ENCODE results near the gene FARP1. TPM values are rescaled to one million over a fixed set of nuclear protein-coding genes. Genes with fewer than 3 reads are reported as not detected.

The FARP1 gene
- total and polyA plus RNA-seq, 3 experiments from 2014 or later = 0.16 to 0.27 (median 0.26) TPM

DNA sequence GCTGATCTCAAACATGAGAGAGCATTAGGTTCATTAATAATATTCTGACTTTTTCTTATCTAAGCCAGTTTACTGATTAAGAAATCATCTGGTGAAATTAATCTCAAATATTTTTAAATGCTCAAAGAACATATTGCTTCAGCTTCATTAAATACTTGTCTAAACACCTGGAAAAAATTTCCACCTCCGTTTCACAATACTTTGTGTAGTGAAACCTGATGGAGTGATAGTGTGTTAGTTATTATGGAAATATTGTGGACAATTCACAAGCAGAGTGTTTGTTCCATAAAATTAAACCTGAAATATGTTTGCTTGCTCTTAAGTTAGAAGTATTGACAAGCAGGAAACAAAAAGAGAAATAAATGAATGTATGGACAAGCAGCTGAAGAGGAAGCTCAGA lies 91.5 kb downstream of the FARP1 start:
- H3K27ac ChIP-seq (ENCODE audit: low read depth, low read length) = no peak overlapping the region
- no peaks in the 10 kb centered on the region for H3K36me3 Mint-ChIP-seq
- DNase-seq = no peak
- H3K4me1 Mint-ChIP-seq = no peaks in the 10 kb centered on the region
- no peak overlapping the region for H3K4me3 ChIP-seq (ENCODE audit: low read length)
- H3K4me1 ChIP-seq (ENCODE audit: insufficient read depth, low read length) = no peaks in the 10 kb centered on the region
- no peak overlapping the region for H3K4me3 Mint-ChIP-seq
- H3K36me3 ChIP-seq (ENCODE audit: insufficient read depth, low read length) = no peaks in the 10 kb centered on the region
- peaks cover 1 to 6% of the 10 kb centered on the region in 2 donors for H3K27me3 Mint-ChIP-seq
- no peak overlapping the region for H3K27ac Mint-ChIP-seq
- CTCF ChIA-PET = no interaction called here
- no peaks in the 10 kb centered on the region for H3K9me3 ChIP-seq (ENCODE audit: low read length)
- POLR2A ChIA-PET = no interaction called here
- H3K9me3 Mint-ChIP-seq = peaks cover 0 to 3% (median 0%) of the 10 kb centered on the region in 5 donors
- no peaks in the 10 kb centered on the region for H3K27me3 ChIP-seq (ENCODE audit: insufficient read depth, low read length, poor library complexity, severe bottlenecking)

DNA sequence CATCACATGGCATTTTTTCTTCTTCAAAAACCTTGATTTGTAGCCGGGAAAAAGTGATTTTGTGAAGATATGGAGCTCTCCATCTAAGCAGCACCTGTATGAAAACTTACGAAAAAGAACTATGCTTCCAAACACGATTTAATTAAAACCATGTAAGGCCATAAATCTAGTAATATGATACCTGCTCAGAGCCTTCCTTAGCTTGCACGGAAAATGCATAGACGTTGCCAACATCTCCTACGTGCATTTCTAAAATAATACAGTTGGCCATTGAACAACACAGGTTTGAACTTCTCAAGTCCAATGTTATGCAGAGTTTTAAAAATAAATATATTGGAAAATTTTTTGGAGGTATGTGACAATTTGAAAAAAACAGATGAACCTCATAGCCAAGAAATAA lies 93.3 kb downstream of the FARP1 start:
- no peak for DNase-seq
- Mint-ChIP-seq H3K36me3 (no peaks in the 10 kb centered on the region), H3K4me1 (no peaks in the 10 kb centered on the region), H3K9me3 (no peaks in the 10 kb centered on the region), H3K27ac (no peak overlapping the region), H3K27me3 (peaks cover 1 to 6% of the 10 kb centered on the region in 2 donors), H3K4me3 (no peak overlapping the region)
- H3K27ac ChIP-seq (ENCODE audit: low read depth, low read length) = no peak overlapping the region
- H3K36me3 ChIP-seq (ENCODE audit: insufficient read depth, low read length) = no peaks in the 10 kb centered on the region
- POLR2A ChIA-PET = no interaction called here
- no peaks in the 10 kb centered on the region for H3K27me3 ChIP-seq (ENCODE audit: insufficient read depth, low read length, poor library complexity, severe bottlenecking)
- no peaks in the 10 kb centered on the region for H3K9me3 ChIP-seq (ENCODE audit: low read length)
- no peak overlapping the region for H3K4me3 ChIP-seq (ENCODE audit: low read length)
- CTCF ChIA-PET = no interaction called here
- no peaks in the 10 kb centered on the region for H3K4me1 ChIP-seq (ENCODE audit: insufficient read depth, low read length)

GRCh38 chr13:98237331-98237730 lies 94.4 kb downstream of the FARP1 start:
- Histone ChIP-seq H3K27ac (ENCODE audit: low read depth, low read length) (no peak overlapping the region), H3K9me3 (ENCODE audit: low read length) (no peaks in the 10 kb centered on the region), H3K4me3 (ENCODE audit: low read length) (no peak overlapping the region), H3K4me1 (ENCODE audit: insufficient read depth, low read length) (no peaks in the 10 kb centered on the region), H3K27me3 (ENCODE audit: insufficient read depth, low read length, poor library complexity, severe bottlenecking) (no peaks in the 10 kb centered on the region), H3K36me3 (ENCODE audit: insufficient read depth, low read length) (no peaks in the 10 kb centered on the region)
- ChIA-PET CTCF (no interaction called here), POLR2A (no interaction called here)
- no peaks in the 10 kb centered on the region for H3K36me3 Mint-ChIP-seq
- H3K27ac Mint-ChIP-seq = no peak overlapping the region
- no peaks in the 10 kb centered on the region for H3K9me3 Mint-ChIP-seq
- H3K27me3 Mint-ChIP-seq = peaks cover 1 to 6% of the 10 kb centered on the region in 2 donors
- no peak overlapping the region for H3K4me3 Mint-ChIP-seq
- H3K4me1 Mint-ChIP-seq = no peaks in the 10 kb centered on the region
- DNase-seq = no peak

- no peaks in the 10 kb centered on the region for H3K4me1 Mint-ChIP-seq
- Histone ChIP-seq H3K4me3 (ENCODE audit: low read length) (no peak overlapping the region), H3K36me3 (ENCODE audit: insufficient read depth, low read length) (no peaks in the 10 kb centered on the region), H3K27me3 (ENCODE audit: insufficient read depth, low read length, poor library complexity, severe bottlenecking) (no peaks in the 10 kb centered on the region), H3K4me1 (ENCODE audit: insufficient read depth, low read length) (no peaks in the 10 kb centered on the region), H3K9me3 (ENCODE audit: low read length) (no peaks in the 10 kb centered on the region), H3K27ac (ENCODE audit: low read depth, low read length) (no peak overlapping the region)
- H3K27me3 Mint-ChIP-seq = peaks cover 1 to 6% of the 10 kb centered on the region in 2 donors
- no peaks in the 10 kb centered on the region for H3K9me3 Mint-ChIP-seq
- DNase-seq = no peak
- no peak overlapping the region for H3K4me3 Mint-ChIP-seq
- ChIA-PET CTCF (no interaction called here), POLR2A (no interaction called here)
- H3K36me3 Mint-ChIP-seq = no peaks in the 10 kb centered on the region
- H3K27ac Mint-ChIP-seq = no peak overlapping the region
These were observed 96.5 kb downstream of the FARP1 start for GRCh38 chr13:98239162-98240076.

GRCh38 chr13:98240135-98240534 lies 97.2 kb downstream of the FARP1 start:
- no peak overlapping the region for H3K27ac Mint-ChIP-seq
- Histone ChIP-seq H3K4me3 (ENCODE audit: low read length) (no peak overlapping the region), H3K9me3 (ENCODE audit: low read length) (no peaks in the 10 kb centered on the region), H3K36me3 (ENCODE audit: insufficient read depth, low read length) (no peaks in the 10 kb centered on the region), H3K27ac (ENCODE audit: low read depth, low read length) (no peak overlapping the region), H3K27me3 (ENCODE audit: insufficient read depth, low read length, poor library complexity, severe bottlenecking) (no peaks in the 10 kb centered on the region), H3K4me1 (ENCODE audit: insufficient read depth, low read length) (no peaks in the 10 kb centered on the region)
- DNase-seq = no peak
- H3K4me3 Mint-ChIP-seq = no peak overlapping the region
- CTCF ChIA-PET = no interaction called here
- no peaks in the 10 kb centered on the region for H3K9me3 Mint-ChIP-seq
- POLR2A ChIA-PET = no interaction called here
- H3K27me3 Mint-ChIP-seq = peaks cover 0 to 4% of the 10 kb centered on the region in 2 donors
- H3K36me3 Mint-ChIP-seq = no peaks in the 10 kb centered on the region
- no peaks in the 10 kb centered on the region for H3K4me1 Mint-ChIP-seq

- H3K27me3 ChIP-seq (ENCODE audit: insufficient read depth, low read length, poor library complexity, severe bottlenecking) = no peaks in the 10 kb centered on the region
- H3K27ac ChIP-seq (ENCODE audit: low read depth, low read length) = no peak overlapping the region
- H3K4me3 ChIP-seq (ENCODE audit: low read length) = no peak overlapping the region
- DNase-seq = no peak
- H3K27ac Mint-ChIP-seq = peak overlapping the region in 1 of 8 donors; percentile 52
- H3K9me3 Mint-ChIP-seq = no peaks in the 10 kb centered on the region
- no peak overlapping the region for H3K4me3 Mint-ChIP-seq
- no peaks in the 10 kb centered on the region for H3K36me3 ChIP-seq (ENCODE audit: insufficient read depth, low read length)
- H3K36me3 Mint-ChIP-seq = no peaks in the 10 kb centered on the region
- no peaks in the 10 kb centered on the region for H3K4me1 Mint-ChIP-seq
- no peaks in the 10 kb centered on the region for H3K9me3 ChIP-seq (ENCODE audit: low read length)
- no peaks in the 10 kb centered on the region for H3K4me1 ChIP-seq (ENCODE audit: insufficient read depth, low read length)
- ChIA-PET POLR2A (no interaction called here), CTCF (no interaction called here)
- peaks cover 0 to 8% of the 10 kb centered on the region in 2 donors for H3K27me3 Mint-ChIP-seq
These were observed 98.1 kb downstream of the FARP1 start for GRCh38 chr13:98240974-98241373.

DNA sequence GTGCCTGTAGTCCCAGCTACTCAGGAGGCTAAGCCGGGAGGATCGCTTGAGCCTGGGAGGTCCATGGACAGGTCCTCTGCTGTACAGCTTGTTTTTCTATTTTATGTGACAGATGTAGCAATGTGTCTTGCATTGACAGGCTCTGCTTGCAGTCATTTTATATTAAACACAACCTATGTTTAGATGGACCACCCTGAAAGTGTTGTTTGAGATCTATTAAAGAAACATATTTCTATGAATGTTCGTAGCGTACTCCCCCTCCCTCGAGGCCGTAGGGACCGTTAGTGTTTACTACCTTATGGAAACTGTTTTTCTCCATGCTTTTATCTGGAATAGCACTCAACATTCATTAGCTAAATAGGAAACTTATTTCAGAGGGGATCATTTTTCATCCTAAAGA lies 99.1 kb downstream of the FARP1 start:
- no peaks in the 10 kb centered on the region for H3K36me3 ChIP-seq (ENCODE audit: insufficient read depth, low read length)
- H3K9me3 ChIP-seq (ENCODE audit: low read length) = no peaks in the 10 kb centered on the region
- Mint-ChIP-seq H3K27ac (no peak overlapping the region), H3K4me3 (no peak overlapping the region), H3K36me3 (no peaks in the 10 kb centered on the region), H3K4me1 (no peaks in the 10 kb centered on the region), H3K9me3 (no peaks in the 10 kb centered on the region), H3K27me3 (peaks cover 0 to 12% of the 10 kb centered on the region in 2 donors)
- no peak for DNase-seq
- no peaks in the 10 kb centered on the region for H3K27me3 ChIP-seq (ENCODE audit: insufficient read depth, low read length, poor library complexity, severe bottlenecking)
- ChIA-PET CTCF (no interaction called here), POLR2A (no interaction called here)
- H3K4me3 ChIP-seq (ENCODE audit: low read length) = no peak overlapping the region
- no peak overlapping the region for H3K27ac ChIP-seq (ENCODE audit: low read depth, low read length)
- no peaks in the 10 kb centered on the region for H3K4me1 ChIP-seq (ENCODE audit: insufficient read depth, low read length)

GRCh38 chr13:98242403-98242802 lies 99.5 kb downstream of the FARP1 start:
- Mint-ChIP-seq H3K4me1 (no peaks in the 10 kb centered on the region), H3K27ac (no peak overlapping the region), H3K4me3 (no peak overlapping the region), H3K36me3 (no peaks in the 10 kb centered on the region), H3K9me3 (no peaks in the 10 kb centered on the region), H3K27me3 (peaks cover under 1 to 9% of the 10 kb centered on the region in 2 donors)
- Histone ChIP-seq H3K4me3 (ENCODE audit: low read length) (no peak overlapping the region), H3K27me3 (ENCODE audit: insufficient read depth, low read length, poor library complexity, severe bottlenecking) (no peaks in the 10 kb centered on the region), H3K36me3 (ENCODE audit: insufficient read depth, low read length) (no peaks in the 10 kb centered on the region), H3K27ac (ENCODE audit: low read depth, low read length) (no peak overlapping the region), H3K4me1 (ENCODE audit: insufficient read depth, low read length) (no peaks in the 10 kb centered on the region), H3K9me3 (ENCODE audit: low read length) (no peaks in the 10 kb centered on the region)
- ChIA-PET POLR2A (no interaction called here), CTCF (no interaction called here)
- DNase-seq = no peak

All from CD8-positive, alpha-beta memory T cell (primary cell).